ENCODE data around the gene ZNF195.
"Not testable (repeated sequence)": the region's sequence is repeated elsewhere in the genome, so short reads cannot be mapped to it uniquely, and the experiment has no call there.

The ZNF195 gene

DNA sequence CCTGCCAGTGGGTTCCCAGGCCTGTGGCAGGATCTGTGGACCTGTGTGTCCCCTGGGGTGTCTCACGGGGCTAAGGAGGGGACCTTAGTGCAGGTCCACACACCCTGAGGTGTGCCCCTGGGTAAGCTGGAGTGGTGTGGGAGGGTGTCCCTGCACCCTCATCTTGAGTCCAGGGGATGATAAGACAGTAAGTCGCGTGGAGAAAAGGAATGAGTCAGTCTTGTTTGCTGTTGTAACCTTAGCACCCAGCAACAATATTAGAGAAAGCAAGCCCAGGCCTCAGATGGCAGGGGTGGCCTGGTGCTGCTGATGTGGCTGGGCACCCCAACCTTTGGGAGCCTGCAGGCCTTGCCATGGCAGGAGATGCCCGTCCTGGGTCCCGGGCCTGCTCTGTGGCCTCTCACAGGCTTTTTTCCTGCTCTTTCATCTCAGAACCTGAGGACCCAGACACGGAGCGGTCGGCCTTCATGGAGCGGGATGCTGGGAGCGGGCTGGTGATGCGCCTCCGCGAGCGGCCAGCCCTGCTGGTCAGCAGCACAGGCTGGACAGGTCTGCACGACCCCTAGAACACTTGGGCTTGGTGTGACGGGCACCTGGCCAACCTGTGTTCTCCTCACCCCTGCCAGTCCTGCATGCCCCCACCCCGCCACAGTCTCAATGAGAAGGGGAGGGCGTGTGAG, 23.4 kb upstream of the ZNF195 start:
- DNase-seq: not testable (repeated sequence)

DNA sequence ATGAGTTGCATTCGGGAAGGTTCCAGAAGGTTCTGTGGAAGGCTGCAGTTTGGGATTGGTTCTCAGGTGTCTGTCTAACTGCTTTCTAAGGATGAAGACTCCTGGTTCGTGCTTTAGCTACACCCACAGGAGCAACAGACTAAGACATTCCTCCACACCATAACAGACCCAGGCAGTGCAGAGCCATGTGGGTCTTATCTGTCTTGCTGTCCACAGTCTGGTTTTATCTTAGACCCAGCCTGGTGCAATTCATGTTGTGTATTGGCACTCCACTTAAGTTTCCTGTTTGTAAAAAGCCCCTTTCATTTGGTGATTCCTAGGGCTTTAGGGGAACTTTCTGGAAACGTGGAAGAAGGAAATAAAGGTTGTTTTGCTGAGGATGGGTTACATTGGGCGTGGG, 22.1 kb upstream of the ZNF195 start:
- DNase-seq: not testable (repeated sequence)

DNA sequence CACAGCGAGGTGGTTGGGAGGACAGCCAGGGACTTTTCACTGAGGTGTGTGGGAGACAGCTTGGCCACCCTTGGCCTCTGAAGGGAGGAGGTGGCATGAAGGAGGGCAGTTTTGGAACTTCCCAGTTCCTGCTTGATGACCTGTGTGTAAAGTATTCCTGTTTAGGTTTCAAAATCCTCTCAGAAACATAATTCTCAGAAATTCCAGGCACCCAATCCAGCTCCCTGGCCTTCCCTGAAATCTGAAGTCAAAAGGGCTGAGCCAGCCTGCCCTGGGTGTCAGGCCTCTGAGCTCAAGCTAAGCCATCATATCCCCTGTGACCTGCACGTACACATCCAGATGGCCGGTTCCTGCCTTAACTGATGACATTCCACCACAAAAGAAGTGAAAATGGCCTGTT, 19.6 kb upstream of the ZNF195 start:
- DNase-seq: not testable (repeated sequence)

DNA sequence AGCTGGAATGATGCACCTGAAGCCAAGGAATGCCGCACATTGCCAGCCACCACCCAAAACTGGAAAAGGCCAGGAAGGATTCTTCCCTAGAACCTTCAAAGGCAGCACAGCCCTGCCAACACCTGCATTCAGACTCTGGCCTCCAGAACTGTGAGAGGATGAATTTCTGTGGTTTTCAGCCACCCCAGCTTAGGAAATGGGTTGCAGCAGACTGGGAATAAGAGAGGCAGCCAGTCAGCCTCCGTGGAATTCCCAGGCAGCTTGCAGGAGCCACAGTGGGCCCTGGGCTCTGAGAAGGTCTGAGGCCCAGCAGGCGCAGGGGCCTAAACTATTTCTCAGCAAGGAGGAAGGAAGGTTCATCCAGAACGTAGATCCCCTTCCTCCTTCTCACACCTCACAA, 19.2 kb upstream of the ZNF195 start:
- DNase-seq: not testable (repeated sequence)

DNA sequence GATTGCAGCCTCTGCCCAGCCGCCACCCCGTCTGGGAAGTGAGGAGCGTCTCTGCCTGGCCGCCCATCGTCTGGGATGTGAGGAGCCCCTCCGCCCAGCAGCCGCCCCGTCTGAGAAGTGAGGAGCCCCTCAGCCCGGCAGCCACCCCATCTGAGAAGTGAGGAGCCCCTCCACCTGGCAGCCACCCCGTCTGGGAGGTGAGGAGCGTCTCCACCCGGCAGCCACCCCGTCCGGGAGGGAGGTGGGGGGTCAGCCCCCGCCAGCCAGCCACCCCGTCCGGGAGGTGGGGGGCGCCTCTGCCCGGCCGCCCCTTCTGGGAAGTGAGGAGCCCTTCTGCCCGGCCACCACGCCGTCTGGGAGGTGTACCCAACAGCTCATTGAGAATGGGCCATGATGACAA, 18.3 kb upstream of the ZNF195 start:
- DNase-seq: not testable (repeated sequence)

DNA sequence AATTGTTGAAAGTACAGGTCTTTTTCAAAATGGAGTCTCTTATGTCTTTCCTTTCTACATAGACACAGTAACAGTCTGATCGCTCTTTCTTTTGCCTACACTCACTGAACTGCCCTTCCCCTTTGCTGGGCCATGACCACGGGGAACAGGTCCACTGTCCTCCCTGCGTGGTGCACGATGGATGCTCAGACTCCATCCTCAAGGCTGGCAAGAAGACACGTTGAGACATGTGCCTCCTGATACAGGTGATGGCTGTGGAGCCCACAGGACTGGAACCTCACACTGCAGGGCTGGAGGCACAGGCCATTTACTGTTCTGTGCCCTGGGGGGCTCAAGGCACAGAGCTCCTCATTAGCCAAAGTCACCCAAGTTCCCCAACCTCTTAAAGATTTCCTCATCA, 16.5 kb upstream of the ZNF195 start:
- DNase-seq: not testable (repeated sequence)

DNA sequence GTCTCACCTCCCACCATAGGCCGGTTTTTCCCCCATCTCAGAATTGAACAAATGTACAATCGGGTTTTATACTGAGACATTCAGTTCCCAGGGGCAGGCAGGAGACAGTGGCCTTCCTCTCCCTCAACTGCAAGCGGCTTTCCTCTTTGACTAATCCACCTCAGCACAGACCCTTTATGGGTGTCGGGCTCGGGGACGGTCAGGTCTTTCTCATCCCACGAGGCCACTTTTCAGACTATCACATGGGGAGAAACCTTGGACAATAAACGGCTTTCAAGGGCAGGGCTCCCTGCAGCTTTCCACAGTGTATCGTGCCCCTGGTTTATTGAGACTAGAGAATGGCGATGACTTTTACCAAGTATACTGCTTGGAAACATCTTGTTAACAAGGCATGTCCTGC, 16.0 kb upstream of the ZNF195 start:
- not testable (repeated sequence) for DNase-seq

DNA sequence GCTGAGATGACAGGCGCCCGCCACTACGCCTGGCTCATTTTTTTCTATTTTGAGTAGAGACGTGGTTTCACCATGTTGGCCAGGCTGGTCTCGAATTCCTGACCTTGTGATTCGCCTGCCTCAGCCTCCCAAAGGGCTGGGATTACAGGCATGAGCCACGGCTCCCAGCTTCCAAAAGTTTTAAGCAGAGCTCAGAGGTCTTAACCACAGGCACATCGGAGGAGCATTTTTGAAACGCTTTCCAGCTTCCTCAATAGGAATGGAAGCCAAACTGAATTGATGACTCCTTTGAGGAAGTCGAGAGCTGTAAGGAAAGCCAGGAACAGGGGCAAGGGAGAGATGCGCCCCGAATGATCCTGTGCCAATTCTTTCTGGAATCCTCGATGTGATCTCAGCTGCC, 14.5 kb upstream of the ZNF195 start:
- not testable (repeated sequence) for DNase-seq

DNA sequence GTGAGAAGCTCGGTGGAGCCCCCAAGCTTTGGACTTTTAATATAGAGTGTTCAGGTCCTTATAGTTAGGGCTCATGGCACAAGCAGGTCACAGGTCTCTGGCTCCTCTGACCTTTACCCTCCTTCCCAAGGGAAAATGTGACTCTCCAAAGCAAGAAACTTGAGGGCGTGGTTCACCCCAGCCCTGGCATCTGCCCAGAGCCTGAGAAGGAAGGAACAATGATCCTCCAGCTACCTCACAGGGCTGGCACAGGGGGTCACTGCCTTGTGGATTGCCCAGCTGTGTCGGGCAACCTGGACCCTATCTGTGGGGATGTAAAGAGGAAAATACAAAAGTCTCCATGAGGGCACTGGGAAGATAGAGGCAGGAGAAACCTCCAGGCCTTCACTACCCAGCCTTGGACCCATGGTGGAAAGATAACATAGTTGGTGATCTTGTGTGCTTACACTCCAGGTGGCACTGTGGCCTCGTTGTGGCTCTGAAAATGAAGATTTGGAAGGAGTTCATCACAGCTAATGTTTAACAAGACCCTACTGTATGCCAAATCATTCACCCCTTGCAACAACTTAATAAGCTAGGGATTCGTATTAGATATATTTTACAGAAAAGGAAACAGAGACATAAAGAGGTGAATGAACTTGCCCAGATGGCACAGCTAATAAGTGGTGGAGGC, 3.8 kb upstream of the ZNF195 start:
- DNase-seq: no peak

DNA sequence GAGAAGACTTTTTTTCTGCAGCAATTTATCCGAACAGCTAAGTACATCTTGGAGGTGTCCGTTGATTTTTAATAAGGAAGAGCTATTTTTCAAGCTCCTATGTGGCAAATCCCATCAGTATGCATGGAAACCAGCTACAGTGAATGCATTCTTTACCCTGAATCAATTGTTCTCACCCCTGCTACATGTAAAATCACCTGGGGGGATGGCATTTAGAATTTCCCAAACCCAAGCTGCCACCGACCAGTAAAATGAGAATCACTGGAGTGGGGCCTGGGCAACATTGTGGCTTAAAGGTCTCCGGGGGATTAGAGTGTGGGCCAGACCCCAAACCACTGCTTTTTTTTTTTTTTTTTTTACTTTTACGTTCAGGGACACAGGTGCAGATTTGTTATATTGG, 2.8 kb upstream of the ZNF195 start:
- no peak for DNase-seq

DNA sequence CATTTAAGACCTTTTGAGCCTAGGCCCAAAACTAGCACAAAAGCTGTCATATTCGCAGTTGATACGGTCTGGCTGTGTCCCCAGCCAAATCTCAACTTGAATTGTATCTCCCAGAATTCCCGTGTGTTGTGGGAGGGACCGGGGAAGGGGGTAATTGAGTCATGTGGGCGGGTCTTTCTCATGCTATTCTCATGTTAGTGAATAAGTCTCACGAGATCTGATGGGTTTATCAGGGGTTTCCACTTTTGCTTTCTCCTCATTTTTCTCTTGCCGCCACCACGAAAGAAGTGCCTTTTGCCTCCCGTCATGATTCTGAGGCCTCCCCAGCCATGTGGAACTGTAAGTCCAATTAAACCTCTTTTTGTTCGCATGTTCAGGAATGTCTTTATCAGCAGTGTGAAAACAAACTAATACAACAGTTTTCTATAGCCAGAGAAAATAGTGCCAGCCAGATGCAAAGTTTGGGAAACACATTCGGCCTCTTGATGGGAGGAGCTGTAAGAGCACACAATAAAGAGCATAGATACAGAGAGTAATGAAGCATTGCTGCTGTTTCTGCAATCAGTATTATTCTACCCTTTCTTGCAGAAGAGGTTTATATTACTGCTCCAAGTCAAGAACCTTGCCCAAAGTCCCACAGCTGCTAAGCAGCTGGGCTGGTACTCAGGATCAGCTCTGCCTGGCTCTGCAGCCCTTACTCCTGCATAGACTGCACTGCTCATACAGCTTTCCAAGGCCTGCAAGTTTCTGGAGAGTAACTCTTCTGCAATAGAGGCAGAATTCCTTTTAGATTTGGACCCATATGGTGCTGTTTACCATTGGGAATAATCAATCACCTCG, 2.0 kb upstream of the ZNF195 start:
- DNase-seq: no peak

DNA sequence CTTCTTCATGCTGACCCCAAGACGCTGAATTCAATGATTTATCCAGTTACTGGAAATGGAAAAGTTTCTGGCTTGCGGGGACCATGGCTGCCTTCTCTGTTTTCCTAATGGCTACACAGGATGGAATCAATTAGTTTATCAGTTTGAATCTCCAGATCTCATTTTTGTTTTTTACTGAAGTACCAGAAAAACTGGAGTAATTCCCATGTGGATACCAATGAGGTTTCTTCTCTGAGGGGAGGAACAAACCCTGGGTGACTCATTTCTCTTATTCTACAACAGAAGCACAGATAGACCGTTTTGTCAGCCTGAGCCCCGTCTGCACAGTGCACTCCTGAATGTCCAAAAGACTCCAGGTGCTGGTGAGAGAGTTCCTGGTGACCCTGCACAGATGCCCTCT, 3.4 kb downstream of the ZNF195 start:
- no peak for DNase-seq

DNA sequence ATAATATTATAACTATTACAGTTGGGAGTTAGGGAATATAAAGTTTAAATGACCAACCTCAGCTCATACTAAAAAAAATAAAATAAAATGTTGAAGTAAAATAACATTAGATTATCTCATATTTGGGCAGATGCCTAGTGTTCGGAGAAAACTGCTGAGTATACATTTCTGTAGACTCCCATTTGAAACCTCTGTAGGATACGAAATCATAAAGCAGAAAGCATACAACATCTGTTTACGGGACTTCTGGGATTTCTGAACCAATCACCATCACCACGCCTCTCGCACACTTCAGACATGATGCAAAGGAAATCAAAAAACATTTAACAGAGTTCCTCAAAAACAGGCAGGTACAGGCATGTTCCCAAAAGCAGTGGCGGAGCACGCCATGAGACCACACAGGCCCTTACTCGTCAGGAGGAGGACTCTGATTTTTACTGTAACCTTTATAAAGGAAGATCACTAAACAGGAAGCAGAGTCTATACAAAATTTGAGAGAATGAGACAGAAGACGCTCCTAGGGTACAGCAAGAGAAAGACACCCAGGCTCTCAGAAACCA, 8.6 kb downstream of the ZNF195 start:
- no peak for DNase-seq

DNA sequence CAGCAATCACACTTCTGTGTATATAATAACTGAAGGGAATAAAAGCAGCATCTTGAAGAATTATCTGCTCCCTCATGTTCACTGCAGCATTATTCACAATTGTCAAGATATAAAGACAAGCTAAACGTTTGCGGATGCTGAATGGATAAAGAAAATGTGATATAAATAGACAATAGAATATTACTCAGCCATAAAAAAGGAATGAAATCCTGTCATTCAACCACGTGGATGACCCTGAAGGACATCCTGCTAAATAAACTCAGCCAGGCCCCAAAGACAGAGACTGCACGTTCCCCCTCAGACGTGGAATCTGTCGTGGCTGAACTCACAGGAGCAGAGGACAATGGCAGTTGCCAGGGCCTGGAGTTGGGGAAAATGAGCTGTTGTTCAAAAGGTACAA, 9.6 kb downstream of the ZNF195 start:
- no peak for DNase-seq

DNA sequence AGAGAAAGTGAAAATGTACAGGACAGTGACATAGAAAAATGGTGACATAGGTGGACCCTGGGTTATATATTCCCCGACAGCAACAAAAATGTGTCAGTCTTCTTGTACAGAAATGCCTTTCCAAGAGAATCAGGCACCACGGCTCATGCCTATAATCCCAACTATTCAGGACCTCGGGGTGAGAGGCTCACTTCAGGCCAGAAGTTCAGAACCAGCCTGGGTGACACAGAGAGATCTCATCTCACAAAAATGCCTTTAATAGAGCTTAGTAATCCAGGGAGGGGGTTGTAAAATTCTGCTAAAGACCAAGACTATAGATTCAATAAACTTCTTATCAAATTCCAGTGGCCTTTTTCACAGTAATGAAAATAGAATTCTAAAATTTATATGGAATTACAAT, 10.7 kb downstream of the ZNF195 start:
- no peak for DNase-seq

DNA sequence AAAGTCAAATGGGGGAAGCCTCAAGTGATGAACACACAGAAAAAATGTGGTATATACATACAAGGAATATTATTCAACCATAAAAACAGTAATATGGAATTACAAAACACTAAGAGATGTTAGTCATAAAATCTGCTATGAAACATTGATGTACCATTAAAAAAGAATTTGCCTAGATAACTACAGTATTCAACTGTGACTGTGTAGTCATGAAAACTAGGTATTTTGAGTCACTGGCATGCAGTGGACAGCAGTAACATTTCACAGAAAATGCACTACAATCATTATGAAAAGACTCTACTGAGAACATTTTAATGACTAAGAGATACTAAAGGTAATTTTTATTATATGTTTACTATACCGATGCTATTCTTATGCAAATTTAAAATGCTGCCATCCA, 11.7 kb downstream of the ZNF195 start:
- no peak for DNase-seq

DNA sequence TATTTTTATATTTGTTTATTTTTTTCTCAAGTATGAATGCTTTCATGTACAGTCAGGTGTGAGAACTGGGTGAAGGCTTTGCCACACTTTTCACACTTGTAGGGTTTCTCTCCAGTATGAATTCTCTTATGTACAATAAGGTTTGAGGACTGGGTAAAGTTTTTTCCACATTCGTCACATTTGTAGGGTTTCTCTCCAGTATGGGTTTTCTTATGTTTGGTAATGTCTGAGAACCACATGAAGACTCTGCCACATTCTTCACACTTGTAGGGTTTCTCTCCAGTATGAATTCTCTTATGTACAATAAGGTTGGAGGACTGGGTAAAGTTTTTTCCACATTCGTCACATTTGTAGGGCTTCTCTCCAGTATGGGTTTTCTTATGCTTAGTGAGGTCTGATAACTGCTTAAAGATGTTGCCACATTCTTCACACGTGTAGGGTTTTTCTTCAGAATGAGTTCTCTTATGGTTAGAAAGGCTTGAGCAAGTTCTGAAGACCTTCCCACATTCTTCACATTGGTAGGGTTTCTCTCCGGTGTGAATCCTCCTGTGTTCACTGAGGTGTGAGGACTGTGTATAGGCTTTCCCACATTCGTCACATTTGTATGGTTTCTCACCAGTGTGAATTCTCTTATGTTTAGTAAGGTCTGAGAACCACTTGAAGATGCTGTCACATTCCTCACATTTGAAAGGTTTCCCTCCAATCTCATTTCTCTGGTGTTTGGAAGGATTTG, 19.7 kb downstream of the ZNF195 start:
- DNase-seq: no peak

DNA sequence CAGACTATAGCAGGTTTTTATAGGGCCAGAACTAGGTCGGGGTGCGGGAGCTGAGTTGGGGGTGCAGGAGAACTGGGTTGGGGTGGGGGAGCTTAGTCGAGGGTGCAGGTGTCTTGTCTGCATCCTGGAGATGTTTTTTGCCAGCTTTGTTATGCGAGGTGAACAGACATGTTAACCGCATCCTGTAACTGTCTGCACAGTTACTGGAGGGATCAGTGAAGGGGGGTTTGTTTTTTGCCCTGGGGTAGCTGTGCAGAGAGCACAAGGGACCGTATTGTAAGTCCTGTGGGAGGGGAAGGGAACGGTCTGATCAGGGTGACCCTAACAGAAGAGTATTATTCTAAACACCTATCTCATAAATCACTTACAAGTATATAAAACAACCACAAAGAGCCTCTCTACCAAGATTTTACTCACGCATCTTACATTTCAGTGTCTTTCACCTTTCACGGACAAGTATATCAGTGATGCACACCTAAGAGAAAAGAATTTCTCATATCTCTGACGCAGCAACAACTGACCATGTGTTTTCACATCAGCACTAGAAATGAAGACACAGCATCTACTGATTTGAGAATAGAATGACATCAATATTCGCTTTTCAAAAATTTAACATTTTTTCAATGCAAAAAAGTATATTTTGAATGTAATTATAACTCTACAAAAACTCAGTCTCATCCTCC, 20.8 kb downstream of the ZNF195 start:
- DNase-seq: no peak

DNA sequence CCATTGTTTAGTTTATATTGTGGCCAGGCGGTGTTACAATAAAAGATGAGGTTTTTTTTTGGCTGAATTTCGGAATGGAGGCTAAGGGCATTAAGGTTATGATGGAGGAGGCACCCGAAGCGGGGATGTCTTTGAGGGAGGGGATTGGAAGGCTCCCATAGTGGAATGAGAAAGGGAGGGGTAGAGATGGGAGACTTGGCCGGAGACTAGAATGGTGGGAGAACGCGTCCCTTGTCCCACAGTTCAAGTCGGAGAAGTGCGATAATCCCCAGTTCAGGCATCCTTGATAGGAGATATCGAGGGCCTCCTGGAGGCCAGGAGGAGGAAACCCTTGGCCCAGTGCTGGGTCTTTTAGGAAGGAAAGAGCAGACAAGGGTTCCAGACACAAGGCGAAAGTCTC, 21.6 kb downstream of the ZNF195 start:
- DNase-seq: no peak

DNA sequence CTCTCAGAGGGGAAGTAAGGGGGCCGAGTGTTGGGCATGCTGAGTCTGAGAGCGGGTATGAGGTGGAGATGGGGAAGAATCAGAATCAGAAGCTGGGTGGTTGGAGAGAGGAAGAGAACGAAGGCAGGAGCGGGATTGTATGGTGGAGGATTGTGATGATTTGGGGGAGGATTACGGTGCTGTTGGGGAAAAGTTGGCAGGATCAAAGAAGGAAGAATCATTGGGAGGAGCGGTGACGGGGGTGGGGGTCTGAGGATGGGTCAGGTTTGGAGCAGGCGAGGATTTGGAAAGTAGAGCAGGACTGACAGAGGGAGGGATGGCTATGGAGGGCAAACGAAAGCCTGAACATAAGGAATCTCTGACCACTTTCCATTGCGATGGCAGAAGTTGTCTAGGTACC, 22.1 kb downstream of the ZNF195 start:
- no peak for DNase-seq

DNA sequence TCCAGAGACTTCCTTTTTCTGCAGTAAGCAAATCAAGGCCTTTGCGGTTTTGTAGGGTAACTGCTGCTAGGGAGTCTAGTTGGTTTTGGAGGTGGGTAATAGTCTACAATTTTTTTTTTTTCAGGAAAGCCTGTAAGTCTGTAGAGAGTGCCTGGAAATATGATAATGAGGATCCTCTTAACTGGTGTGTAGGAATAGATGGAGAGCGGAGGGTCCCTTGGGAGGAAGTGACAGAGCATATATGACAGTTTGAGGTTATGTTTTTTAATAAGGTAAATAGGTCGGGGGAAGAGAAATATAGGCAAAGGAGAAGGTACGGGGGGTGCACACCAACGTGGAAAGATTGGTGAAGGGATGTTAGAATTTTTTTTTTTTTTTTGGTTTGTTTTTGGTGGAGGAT, 25.9 kb downstream of the ZNF195 start:
- no peak for DNase-seq

DNA sequence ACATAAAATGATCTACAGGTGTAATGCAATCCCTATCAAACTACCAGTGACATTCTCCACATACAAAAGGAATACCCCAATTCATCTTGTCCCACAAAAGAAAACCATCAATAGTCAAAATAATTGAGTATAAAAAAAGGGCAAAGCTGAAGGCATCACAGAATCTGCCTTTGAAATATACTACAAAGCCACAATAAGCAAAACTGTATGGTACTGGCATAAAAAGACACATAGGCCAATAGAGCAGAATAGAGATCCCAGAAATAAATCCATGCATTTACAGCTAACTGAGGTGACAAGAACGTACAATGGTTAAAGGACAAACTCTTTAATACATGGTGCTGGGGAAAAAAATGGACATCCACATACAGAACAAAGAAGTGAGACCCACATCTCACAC, 31.8 kb downstream of the ZNF195 start:
- DNase-seq: no peak
